ENCODE measurements around the gene UROC1.

DNA sequence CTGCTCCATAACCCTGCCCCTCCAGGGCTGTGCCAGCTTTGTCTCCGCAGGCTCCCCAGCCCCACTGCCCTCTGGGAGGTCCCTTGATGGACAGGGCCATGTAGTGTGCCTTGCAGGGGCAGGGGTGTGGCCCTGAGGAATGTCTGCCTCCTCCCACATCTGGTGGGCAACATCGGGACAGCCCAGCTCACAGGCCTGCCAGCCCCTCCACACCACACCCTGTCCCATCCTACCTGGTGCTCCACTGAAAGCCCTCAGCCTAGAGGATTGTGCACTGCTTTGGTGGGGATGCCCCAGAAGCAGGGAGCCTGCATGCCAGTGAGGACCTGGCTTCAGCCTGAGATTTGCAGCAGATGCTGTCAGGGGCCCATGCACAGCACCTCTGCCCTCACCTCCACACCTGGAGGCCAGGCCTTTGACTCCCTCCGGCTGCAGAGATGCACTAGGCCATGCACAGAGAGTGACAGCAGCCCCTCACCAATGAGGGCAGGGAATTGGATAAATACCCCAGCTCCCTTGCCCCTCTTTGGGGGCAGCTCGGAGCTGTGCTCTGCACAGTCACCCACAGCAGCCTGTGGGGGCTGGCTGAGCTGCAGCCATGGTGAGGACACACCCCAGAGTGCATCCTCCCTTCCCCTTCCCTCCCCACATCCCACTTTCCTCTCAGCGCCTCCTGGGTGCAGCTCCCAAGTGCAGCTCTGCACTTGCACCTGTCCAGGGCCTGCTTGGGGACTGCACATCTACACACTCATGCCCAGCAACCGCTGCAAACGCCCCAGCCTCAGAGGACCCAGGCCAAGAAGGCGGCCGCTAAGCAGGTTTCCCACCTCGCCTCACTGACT is 38.4 kb upstream of the UROC1 start:
- TF ChIP-seq EP300 (IDR thresholded peaks at IDR 0.05; ENCODE audit: borderline replicate concordance in 1 of 2, low read depth in 1 of 2, low read length in 1 of 2) (no peak), YY1 (IDR thresholded peaks at IDR 0.05; ENCODE audit: low read depth) (no peak), RXRA (IDR thresholded peaks at IDR 0.05; ENCODE audit: borderline replicate concordance, low read depth) (no peak)
- TF ChIP-seq, protein P1, sequence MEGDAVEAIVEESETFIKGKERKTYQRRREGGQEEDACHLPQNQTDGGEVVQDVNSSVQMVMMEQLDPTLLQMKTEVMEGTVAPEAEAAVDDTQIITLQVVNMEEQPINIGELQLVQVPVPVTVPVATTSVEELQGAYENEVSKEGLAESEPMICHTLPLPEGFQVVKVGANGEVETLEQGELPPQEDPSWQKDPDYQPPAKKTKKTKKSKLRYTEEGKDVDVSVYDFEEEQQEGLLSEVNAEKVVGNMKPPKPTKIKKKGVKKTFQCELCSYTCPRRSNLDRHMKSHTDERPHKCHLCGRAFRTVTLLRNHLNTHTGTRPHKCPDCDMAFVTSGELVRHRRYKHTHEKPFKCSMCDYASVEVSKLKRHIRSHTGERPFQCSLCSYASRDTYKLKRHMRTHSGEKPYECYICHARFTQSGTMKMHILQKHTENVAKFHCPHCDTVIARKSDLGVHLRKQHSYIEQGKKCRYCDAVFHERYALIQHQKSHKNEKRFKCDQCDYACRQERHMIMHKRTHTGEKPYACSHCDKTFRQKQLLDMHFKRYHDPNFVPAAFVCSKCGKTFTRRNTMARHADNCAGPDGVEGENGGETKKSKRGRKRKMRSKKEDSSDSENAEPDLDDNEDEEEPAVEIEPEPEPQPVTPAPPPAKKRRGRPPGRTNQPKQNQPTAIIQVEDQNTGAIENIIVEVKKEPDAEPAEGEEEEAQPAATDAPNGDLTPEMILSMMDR (IDR thresholded peaks at IDR 0.05): no peak
- TF ChIP-seq, protein P2, sequence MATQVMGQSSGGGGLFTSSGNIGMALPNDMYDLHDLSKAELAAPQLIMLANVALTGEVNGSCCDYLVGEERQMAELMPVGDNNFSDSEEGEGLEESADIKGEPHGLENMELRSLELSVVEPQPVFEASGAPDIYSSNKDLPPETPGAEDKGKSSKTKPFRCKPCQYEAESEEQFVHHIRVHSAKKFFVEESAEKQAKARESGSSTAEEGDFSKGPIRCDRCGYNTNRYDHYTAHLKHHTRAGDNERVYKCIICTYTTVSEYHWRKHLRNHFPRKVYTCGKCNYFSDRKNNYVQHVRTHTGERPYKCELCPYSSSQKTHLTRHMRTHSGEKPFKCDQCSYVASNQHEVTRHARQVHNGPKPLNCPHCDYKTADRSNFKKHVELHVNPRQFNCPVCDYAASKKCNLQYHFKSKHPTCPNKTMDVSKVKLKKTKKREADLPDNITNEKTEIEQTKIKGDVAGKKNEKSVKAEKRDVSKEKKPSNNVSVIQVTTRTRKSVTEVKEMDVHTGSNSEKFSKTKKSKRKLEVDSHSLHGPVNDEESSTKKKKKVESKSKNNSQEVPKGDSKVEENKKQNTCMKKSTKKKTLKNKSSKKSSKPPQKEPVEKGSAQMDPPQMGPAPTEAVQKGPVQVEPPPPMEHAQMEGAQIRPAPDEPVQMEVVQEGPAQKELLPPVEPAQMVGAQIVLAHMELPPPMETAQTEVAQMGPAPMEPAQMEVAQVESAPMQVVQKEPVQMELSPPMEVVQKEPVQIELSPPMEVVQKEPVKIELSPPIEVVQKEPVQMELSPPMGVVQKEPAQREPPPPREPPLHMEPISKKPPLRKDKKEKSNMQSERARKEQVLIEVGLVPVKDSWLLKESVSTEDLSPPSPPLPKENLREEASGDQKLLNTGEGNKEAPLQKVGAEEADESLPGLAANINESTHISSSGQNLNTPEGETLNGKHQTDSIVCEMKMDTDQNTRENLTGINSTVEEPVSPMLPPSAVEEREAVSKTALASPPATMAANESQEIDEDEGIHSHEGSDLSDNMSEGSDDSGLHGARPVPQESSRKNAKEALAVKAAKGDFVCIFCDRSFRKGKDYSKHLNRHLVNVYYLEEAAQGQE (IDR thresholded peaks at IDR 0.05; ENCODE audit: low read depth, low read length): no peak
